Panc1 (cell line): Measurements from ENCODE around the gene KLHL3. TPM values are rescaled to one million over a fixed set of nuclear protein-coding genes. Genes with fewer than 3 reads are reported as not detected.

ENCODE experiments used
- ATAC-seq: fragments of 200-7000 bp; cut with Tn5 transposase; 2 replicates; pipeline ENCODE4 v1.9.1; 2020; ENCODE audit warnings: mild to moderate bottlenecking, moderate library complexity
- BruUV-seq: library from RNA; stranded (reverse); fragments of 400-500 nt; replicated peaks from 2 replicates; lab custom pipeline; 2021; lab: Mats Ljungman, UMichigan
- CTCF ChIA-PET: fragments of 300-600 bp; sonication (Branson Sonifier 250); formaldehyde crosslinking; loops from one replicate; lab custom pipeline; 2022; ENCODE audit warnings: antibody characterized with exemption; lab: Charles Lee
- POLR2A ChIA-PET: fragments of 300-600 bp; sonication (Branson Sonifier 250); formaldehyde crosslinking; loops from one replicate; lab custom pipeline; 2022; ENCODE audit warnings: antibody characterized with exemption; lab: Charles Lee
- DNase-seq: peaks from one replicate; pipeline ENCODE4 v3.0.0-alpha.2; 2010; ENCODE audit warnings: low read depth, low spot score
- H3K27ac ChIP-seq: 2 replicates; pipeline ENCODE4 v1.5.1; 2011; ENCODE audit warnings: mild to moderate bottlenecking, low read length, inconsistent platforms
- H3K27me3 ChIP-seq: fragments of 200-500 bp; sonication (Bioruptor generic); 2 replicates; pipeline ENCODE4 v1.6.0; 2014; ENCODE audit warnings: low read length, inconsistent platforms; ENCODE audit not compliant: control insufficient read depth, insufficient read depth
- H3K36me3 ChIP-seq: fragments of 200-500 bp; sonication (Bioruptor generic); 2 replicates; pipeline ENCODE4 v1.5.1; 2014; ENCODE audit warnings: inconsistent platforms, mild to moderate bottlenecking, low read length, moderate library complexity; ENCODE audit not compliant: control insufficient read depth, insufficient read depth
- H3K4me1 ChIP-seq: 2 replicates; pipeline ENCODE4 v1.5.1; 2011; ENCODE audit warnings: inconsistent platforms, mild to moderate bottlenecking, low read length, moderate library complexity; ENCODE audit not compliant: control insufficient read depth, insufficient read depth
- H3K4me3 ChIP-seq, 2 experiments: 2 replicates each; pipeline ENCODE4 v1.5.1; 2011 to 2012; ENCODE audit warnings: low read depth in 2 of 2, low read length in 2 of 2, mild to moderate bottlenecking in 2 of 2, inconsistent platforms in 1 of 2, moderate library complexity in 1 of 2
- H3K9me3 ChIP-seq: fragments of 200-500 bp; sonication (Bioruptor generic); 2 replicates; pipeline ENCODE4 v1.5.1; 2014; ENCODE audit warnings: low read depth, mild to moderate bottlenecking, inconsistent platforms, low read length, moderate library complexity; ENCODE audit not compliant: control insufficient read depth, insufficient read depth
- CTCF ChIP-seq: fragments of 450-650 bp; IDR thresholded peaks from 2 replicates; pipeline ENCODE4 v1.5.1; 2017; ENCODE audit warnings: mild to moderate bottlenecking
- POLR2AphosphoS5 ChIP-seq: IDR thresholded peaks from 2 replicates; pipeline ENCODE4 v1.6.1; 2012; ENCODE audit warnings: mild to moderate bottlenecking, low read depth, low read length, moderate library complexity
- REST ChIP-seq, 2 experiments: IDR thresholded peaks; 2 replicates each; pipeline ENCODE4 v1.6.1; 2011 to 2012; ENCODE audit warnings: low read depth in 2 of 2, control low read depth in 1 of 2, low read length in 1 of 2, mild to moderate bottlenecking in 1 of 2, moderate library complexity in 1 of 2; ENCODE audit not compliant: insufficient read depth in 1 of 2
- SIN3A ChIP-seq: IDR thresholded peaks from 2 replicates; pipeline ENCODE4 v1.6.1; 2012; ENCODE audit warnings: low read depth, mild to moderate bottlenecking, low read length, moderate library complexity, borderline replicate concordance; ENCODE audit not compliant: insufficient read depth
- TCF7L2 ChIP-seq: IDR thresholded peaks from 2 replicates; pipeline ENCODE4 v1.6.1; 2011; ENCODE audit warnings: mild to moderate bottlenecking, low read depth, low read length, inconsistent platforms
- in situ Hi-C: cut with HindIII; loops from 2 replicates; pipeline ENCODE4 v1.10.0; 2016; ENCODE audit warnings: low sequenced_read_pairs, low pct_unique_long_range_greater_than_20kb
- intact Hi-C: fragments of 100-400 bp; cut with micrococcal nuclease; formaldehyde crosslinking; loops from one replicate; pipeline ENCODE4 v1.10.0; 2022; ENCODE audit not compliant: unreplicated experiment
- total RNA-seq: library from RNA; stranded (reverse); gene quantifications from one replicate; pipeline ENCODE4 v1.2.1, GENCODE V29; 2021; ENCODE audit not compliant: unreplicated experiment

KLHL3 gene
- total RNA-seq, 1 experiment from 2014 or later: 1.9 TPM

DNA sequence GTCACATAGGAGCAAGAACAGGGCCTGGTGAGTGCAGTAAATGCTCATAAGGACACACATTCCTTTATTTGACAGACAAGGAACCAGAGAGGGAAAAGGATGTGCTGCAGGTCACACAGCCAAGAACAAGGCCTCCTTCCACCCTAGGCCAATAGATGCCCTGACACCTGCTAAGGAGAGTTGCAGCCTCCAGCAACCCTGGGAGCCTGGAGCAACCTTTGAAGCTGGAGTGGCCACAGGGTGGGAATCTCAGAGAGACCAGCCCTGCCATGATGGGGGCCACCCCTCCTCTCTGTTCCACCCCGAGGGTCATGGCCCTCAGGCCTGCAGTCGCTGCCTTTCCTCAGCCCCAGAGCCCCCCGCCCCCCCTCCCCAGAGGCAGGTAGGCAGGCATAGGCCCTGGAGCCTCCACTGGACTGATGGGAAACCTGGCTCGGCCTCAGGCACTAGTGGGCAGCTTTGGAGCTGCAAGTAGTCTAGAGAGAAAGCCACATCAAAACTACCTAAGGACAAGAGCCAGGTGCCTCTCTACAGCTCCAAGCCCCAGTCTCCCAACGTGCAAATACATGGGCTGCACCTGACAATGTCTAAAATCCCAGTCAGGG is 120.6 kb downstream of the KLHL3 start:
- TF ChIP-seq TCF7L2 (no peak), CTCF (no peak), REST (IDR thresholded peaks at IDR 0.05; ENCODE audit: insufficient read depth in 1 of 2, low read depth in 2 of 2, low read length in 1 of 2) (no peak), SIN3A (no peak), POLR2AphosphoS5 (no peak)
- Histone ChIP-seq H3K27ac (no peak overlapping the region), H3K4me1 (no peaks in the 10 kb centered on the region), H3K27me3 (no peaks in the 10 kb centered on the region), H3K36me3 (no peaks in the 10 kb centered on the region), H3K4me3 (no peak overlapping the region), H3K9me3 (no peaks in the 10 kb centered on the region)
- in situ Hi-C loops (no loop called here), intact Hi-C loops (no loop called here)
- ChIA-PET CTCF (interaction anchor here (0.6 kb wide), 1 partner anchor 448 kb away, joined by 6 read pairs; no protein-coding TSS in a partner anchor), POLR2A (no interaction called here)
- DNase-seq (no peak), ATAC-seq (no peak)
- BruUV-seq: no TSS peak

DNA sequence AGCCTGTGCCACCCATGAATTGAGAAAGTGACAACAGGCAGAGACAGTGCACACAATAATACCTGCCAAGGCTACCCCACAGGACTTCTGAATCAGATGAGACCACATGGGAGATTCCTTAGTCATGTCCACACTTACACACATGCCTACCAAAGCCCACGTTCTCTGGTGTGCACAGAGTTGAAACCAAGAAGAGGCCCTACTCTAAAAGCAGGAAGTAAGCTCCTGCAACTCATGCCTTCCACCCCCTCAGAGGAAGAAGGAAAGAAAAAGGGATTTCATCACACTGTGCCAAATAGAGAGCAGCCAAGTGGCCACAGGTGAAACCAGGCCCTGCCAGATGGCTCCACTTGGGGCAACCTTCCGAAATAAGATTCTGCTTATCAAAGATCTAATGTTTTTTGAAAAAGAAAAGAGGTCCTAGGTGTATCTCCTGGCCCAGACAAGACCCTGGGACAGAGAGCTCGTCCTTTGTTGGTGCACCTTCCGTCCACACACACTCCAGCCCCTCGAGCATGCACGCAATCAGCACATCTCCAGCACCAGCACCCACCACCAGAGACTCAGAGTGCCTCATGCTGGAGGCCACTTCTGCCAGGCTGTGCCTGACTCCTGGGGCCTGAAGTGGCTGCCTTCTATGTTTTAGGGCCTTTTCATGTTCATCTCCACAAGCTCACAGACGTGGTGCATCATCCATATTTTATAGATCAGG is 122.2 kb downstream of the KLHL3 start:
- ChIA-PET CTCF (no interaction called here), POLR2A (no interaction called here)
- intact Hi-C loops (no loop called here), in situ Hi-C loops (no loop called here)
- no peaks in the 10 kb centered on the region for H3K4me1 ChIP-seq
- no peak for TF ChIP-seq TCF7L2
- TF ChIP-seq POLR2AphosphoS5: no peak
- no peak for TF ChIP-seq CTCF
- no peak for TF ChIP-seq SIN3A
- TF ChIP-seq REST (IDR thresholded peaks at IDR 0.05; ENCODE audit: insufficient read depth in 1 of 2, low read depth in 2 of 2, low read length in 1 of 2): no peak
- H3K36me3 ChIP-seq: no peaks in the 10 kb centered on the region
- H3K4me3 ChIP-seq: no peak overlapping the region
- ATAC-seq (no peak), DNase-seq (no peak)
- H3K27ac ChIP-seq: no peak overlapping the region
- BruUV-seq: no TSS peak
- H3K9me3 ChIP-seq: no peaks in the 10 kb centered on the region
- no peaks in the 10 kb centered on the region; the same call in 1 of the 2 replicates for H3K27me3 ChIP-seq
